IMR-90 (cell line): ENCODE measurements around the gene NT5DC2. TPM values are rescaled to one million over a fixed set of nuclear protein-coding genes. Genes with fewer than 3 reads are reported as not detected.

Experiments used
- ATAC-seq: fragments of 200-7000 bp; cut with Tn5 transposase; 2 replicates; pipeline ENCODE4 v1.9.1; 2020; ENCODE audit warnings: low read depth, mild to moderate bottlenecking, moderate library complexity
- BruUV-seq: library from RNA; stranded (reverse); fragments of 400-500 nt; replicated peaks from 2 replicates; lab custom pipeline; 2021; lab: Mats Ljungman, UMichigan
- CTCF ChIA-PET: fragments of 300-600 bp; formaldehyde crosslinking; extraction: SDS; loops from one replicate; lab custom pipeline; 2021; ENCODE audit warnings: antibody characterized with exemption; lab: Yijun Ruan, JAX
- POLR2A ChIA-PET: fragments of 300-600 bp; sonication (Branson Sonifier 250); formaldehyde crosslinking; loops from one replicate; lab custom pipeline; 2022; ENCODE audit warnings: antibody characterized with exemption; ENCODE audit not compliant: unreplicated experiment; lab: Charles Lee
- DNase-seq: peaks from one replicate; pipeline ENCODE4 v3.0.0; 2013
- H2AFZ ChIP-seq: replicated peaks from 2 replicates; pipeline ENCODE3; 2013; ENCODE audit warnings: low read length, mild to moderate bottlenecking; ENCODE audit not compliant: poor library complexity
- H2AK5ac ChIP-seq: 2 replicates; pipeline ENCODE4 v1.6.1; 2013; ENCODE audit warnings: low read depth, low read length, inconsistent platforms
- H2AK9ac ChIP-seq: replicated peaks from 2 replicates; pipeline ENCODE3; 2013; ENCODE audit warnings: mild to moderate bottlenecking, low read depth, low read length, moderate library complexity; ENCODE audit not compliant: poor library complexity
- H2BK120ac ChIP-seq: 2 replicates; pipeline ENCODE4 v1.6.1; 2013; ENCODE audit warnings: low read depth, low read length, inconsistent platforms
- H2BK15ac ChIP-seq: 3 replicates; pipeline ENCODE4 v1.6.1; 2013; ENCODE audit warnings: low read depth, low read length, inconsistent platforms
- H2BK20ac ChIP-seq: 2 replicates; pipeline ENCODE4 v1.6.1; 2013; ENCODE audit warnings: low read depth, mild to moderate bottlenecking, inconsistent platforms, low read length, moderate library complexity
- H2BK5ac ChIP-seq: 2 replicates; pipeline ENCODE4 v1.6.1; 2013; ENCODE audit warnings: mild to moderate bottlenecking, low read depth, low read length, inconsistent platforms; ENCODE audit not compliant: poor library complexity, severe bottlenecking
- H3K14ac ChIP-seq: replicated peaks from 2 replicates; pipeline ENCODE4 v1.6.1; 2013; ENCODE audit warnings: low read depth, low read length, inconsistent platforms
- H3K18ac ChIP-seq: 2 replicates; pipeline ENCODE4 v1.6.1; 2013; ENCODE audit warnings: low read depth, low read length, control low read depth
- H3K23ac ChIP-seq: 2 replicates; pipeline ENCODE4 v1.6.1; 2013; ENCODE audit warnings: low read depth, low read length, inconsistent platforms
- H3K27ac ChIP-seq: 2 replicates; pipeline ENCODE4 v1.5.1; 2013; ENCODE audit warnings: mild to moderate bottlenecking, control low read depth, low read length; ENCODE audit not compliant: insufficient read depth
- H3K27me3 ChIP-seq: 2 replicates; pipeline ENCODE4 v1.6.1; 2013; ENCODE audit warnings: low read length; ENCODE audit not compliant: control insufficient read depth, insufficient read depth
- H3K36me3 ChIP-seq: 2 replicates; pipeline ENCODE4 v1.6.1; 2013; ENCODE audit warnings: low read length, mixed read lengths; ENCODE audit not compliant: control insufficient read depth, insufficient read depth
- H3K4ac ChIP-seq: 2 replicates; pipeline ENCODE4 v1.6.1; 2013; ENCODE audit warnings: low read depth, low read length, inconsistent platforms
- H3K4me1 ChIP-seq: 2 replicates; pipeline ENCODE4 v1.6.1; 2013; ENCODE audit warnings: low read length, mixed read lengths; ENCODE audit not compliant: control insufficient read depth, insufficient read depth
- H3K4me2 ChIP-seq: 2 replicates; pipeline ENCODE4 v1.6.1; 2013; ENCODE audit warnings: low read depth, mild to moderate bottlenecking, control low read depth, low read length, moderate library complexity
- H3K4me3 ChIP-seq: 2 replicates; pipeline ENCODE4 v1.5.1; 2013; ENCODE audit warnings: low read depth, mild to moderate bottlenecking, control low read depth, low read length, moderate library complexity; ENCODE audit not compliant: insufficient read depth
- H3K56ac ChIP-seq: 2 replicates; pipeline ENCODE4 v1.6.1; 2013; ENCODE audit warnings: low read length, inconsistent platforms; ENCODE audit not compliant: insufficient read depth; ENCODE audit errors: extremely low read depth
- H3K79me1 ChIP-seq, 2 experiments: 2 replicates each; pipeline ENCODE4 v1.6.1; 2013; ENCODE audit warnings: low read length in 2 of 2, inconsistent platforms in 1 of 2, low read depth in 1 of 2
- H3K9ac ChIP-seq: 2 replicates; pipeline ENCODE4 v1.6.1; 2013; ENCODE audit warnings: low read depth, low read length, control low read depth
- H3K9me1 ChIP-seq: 2 replicates; pipeline ENCODE4 v1.6.1; 2013; ENCODE audit warnings: low read length, inconsistent platforms; ENCODE audit not compliant: insufficient read depth
- H3K9me3 ChIP-seq: 2 replicates; pipeline ENCODE4 v1.6.1; 2013; ENCODE audit warnings: low read length; ENCODE audit not compliant: control insufficient read depth, insufficient read depth
- H4K20me1 ChIP-seq: 2 replicates; pipeline ENCODE4 v1.6.1; 2013; ENCODE audit warnings: low read length, inconsistent platforms; ENCODE audit not compliant: insufficient read depth
- H4K5ac ChIP-seq: 2 replicates; pipeline ENCODE4 v1.6.1; 2013; ENCODE audit warnings: mild to moderate bottlenecking, low read depth, low read length, control low read depth
- H4K8ac ChIP-seq, 2 experiments: 2 replicates each; pipeline ENCODE4 v1.6.1; 2013; ENCODE audit warnings: low read depth in 2 of 2, low read length in 2 of 2, control low read depth in 1 of 2, inconsistent platforms in 1 of 2
- H4K91ac ChIP-seq: 2 replicates; pipeline ENCODE4 v1.6.1; 2013; ENCODE audit warnings: low read depth, low read length, inconsistent platforms; ENCODE audit not compliant: insufficient read depth
- BHLHE40 ChIP-seq: fragments of 150-350 bp; IDR thresholded peaks from 2 replicates; pipeline ENCODE4 v1.6.1; 2016; ENCODE audit warnings: mild to moderate bottlenecking, low read depth, low read length
- CHD1 ChIP-seq: IDR thresholded peaks from 2 replicates; pipeline ENCODE4 v1.6.1; 2012; ENCODE audit warnings: low read depth, low read length, improper control_type of control experiment
- FOS ChIP-seq: fragments of 150-350 bp; IDR thresholded peaks from 2 replicates; pipeline ENCODE4 v1.6.1; 2016; ENCODE audit warnings: low read depth, low read length
- MAFK ChIP-seq: IDR thresholded peaks from 2 replicates; pipeline ENCODE4 v1.6.1; 2012; ENCODE audit warnings: low read depth, low read length, improper control_type of control experiment
- MAZ ChIP-seq: IDR thresholded peaks from 2 replicates; pipeline ENCODE4 v1.6.1; 2012; ENCODE audit warnings: low read depth, mild to moderate bottlenecking, low read length, improper control_type of control experiment, moderate library complexity, borderline replicate concordance
- NFE2L2 ChIP-seq: fragments of 150-350 bp; IDR thresholded peaks from 2 replicates; pipeline ENCODE4 v1.6.1; 2016; ENCODE audit warnings: low read depth, mild to moderate bottlenecking, low read length
- RAD21 ChIP-seq: IDR thresholded peaks from 2 replicates; pipeline ENCODE4 v1.6.1; 2012; ENCODE audit warnings: low read length, improper control_type of control experiment
- RCOR1 ChIP-seq: IDR thresholded peaks from 2 replicates; pipeline ENCODE4 v1.6.1; 2012; ENCODE audit warnings: mild to moderate bottlenecking, low read length, improper control_type of control experiment; ENCODE audit not compliant: insufficient replicate concordance
- RFX5 ChIP-seq: IDR thresholded peaks from 2 replicates; pipeline ENCODE4 v1.8.0; 2012; ENCODE audit warnings: low read depth, mild to moderate bottlenecking, low read length, moderate library complexity
- SMC3 ChIP-seq: fragments of 150-350 bp; IDR thresholded peaks from 2 replicates; pipeline ENCODE4 v1.6.1; 2016; ENCODE audit warnings: low read depth, mild to moderate bottlenecking, antibody characterized with exemption, low read length, moderate library complexity
- WGBS, 2 experiments: methylation state at CpG; one replicate each; pipeline versions ENCODE4 v1.1.5 to v1.1.7; 2013; ENCODE audit warnings: missing lambda C conversion rate in 2 of 2; ENCODE audit not compliant: insufficient read length in 1 of 2; ENCODE audit errors: extremely low coverage in 2 of 2; 5-methylcytosine and 5-hydroxymethylcytosine counted together
- dilution Hi-C: fragments of 300-500 bp; cut with HindIII; formaldehyde crosslinking; loops from one replicate; pipeline ENCODE4 v1.14.3; 2018; ENCODE audit warnings: low sequenced_read_pairs; ENCODE audit not compliant: unreplicated experiment
- in situ Hi-C: fragments of 300-500 bp; cut with MboI; formaldehyde crosslinking; loops from 3 replicates; pipeline ENCODE4 v1.14.3; 2019; ENCODE audit warnings: low sequenced_read_pairs, inconsistent platforms, mixed read lengths
- intact Hi-C: fragments of 100-400 bp; cut with micrococcal nuclease; formaldehyde crosslinking; loops from 2 replicates; pipeline ENCODE4 v1.10.0; 2022
- polyA plus RNA-seq, 3 experiments: library from polyadenylated mRNA; depleted of rRNA; stranded (reverse); fragments of >200 nt; gene quantifications; 2 replicates each; pipeline ENCODE4 v1.2.3, GENCODE V29; 2012; ENCODE audit warnings: low replicate concordance in 1 of 3
- total RNA-seq: library from RNA; depleted of rRNA; stranded (reverse); fragments of >200 nt; gene quantifications from 2 replicates; pipeline ENCODE4 v1.2.3, GENCODE V29; 2012
- TF ChIP-seq, protein P1 (sequence below): fragments of 150-350 bp; IDR thresholded peaks from 2 replicates; pipeline ENCODE4 v1.6.1; 2017; ENCODE audit warnings: mild to moderate bottlenecking, antibody characterized with exemption, low read length, low read depth
- TF ChIP-seq, protein P2 (sequence below): fragments of 150-350 bp; IDR thresholded peaks from 2 replicates; pipeline ENCODE4 v1.6.1; 2016; ENCODE audit warnings: low read depth, mild to moderate bottlenecking, low read length, moderate library complexity, borderline replicate concordance

NT5DC2 gene
- total and polyA plus RNA-seq, 2 of the 4 experiments (the other 2 are of a cell fraction): 161 to 200 TPM

DNA sequence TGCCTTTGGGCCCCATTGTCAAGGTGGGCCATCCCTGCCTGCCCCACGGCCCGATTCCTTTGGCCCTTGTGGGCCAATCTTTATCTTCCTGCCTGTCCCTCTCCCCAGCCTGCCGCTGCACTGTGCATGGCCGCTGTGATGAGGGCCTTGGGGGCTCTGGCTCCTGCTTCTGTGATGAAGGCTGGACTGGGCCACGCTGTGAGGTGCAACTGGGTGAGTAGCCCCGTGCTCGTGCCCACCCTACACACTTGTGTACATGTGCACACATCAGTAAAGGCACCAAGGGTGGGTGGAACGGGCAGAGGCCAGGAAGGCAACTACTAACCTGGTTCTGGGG, 12.2 kb downstream of the NT5DC2 start (continued):
- TF ChIP-seq RCOR1 (no peak), RAD21 (no peak), RFX5 (no peak)

DNA sequence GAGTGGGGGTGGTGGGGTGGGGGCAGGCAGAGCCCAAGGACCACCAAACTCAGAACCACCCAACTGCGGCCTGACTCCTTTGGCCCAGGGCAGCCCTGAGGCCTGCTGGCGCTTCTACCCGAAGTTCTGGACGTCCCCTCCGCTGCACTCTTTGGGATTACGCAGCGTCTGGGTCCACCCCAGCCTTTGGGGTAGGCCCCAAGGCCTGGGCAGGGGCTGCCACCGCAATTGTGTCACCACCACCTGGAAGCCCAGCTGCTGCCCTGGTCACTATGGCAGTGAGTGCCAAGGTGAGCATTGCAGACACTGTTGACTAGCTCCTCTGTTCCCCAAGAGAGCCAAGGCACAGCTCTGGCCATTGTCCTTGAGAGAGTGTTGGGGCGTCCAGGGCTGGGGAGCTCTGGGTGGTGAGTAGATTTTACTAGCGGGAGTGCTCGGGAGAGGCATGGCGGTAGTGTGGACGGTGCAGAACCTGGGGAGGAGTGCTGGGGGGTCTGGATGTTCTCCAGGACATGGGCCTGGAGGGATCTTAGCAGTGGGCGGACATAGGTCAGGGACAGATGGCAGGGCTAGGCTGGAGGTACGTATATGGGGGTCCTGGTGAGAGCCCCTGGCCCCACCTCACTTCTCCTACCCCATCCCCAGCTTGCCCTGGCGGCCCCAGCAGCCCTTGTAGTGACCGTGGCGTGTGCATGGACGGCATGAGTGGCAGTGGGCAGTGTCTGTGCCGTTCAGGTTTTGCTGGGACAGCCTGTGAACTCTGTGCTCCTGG, 12.8 kb downstream of the NT5DC2 start:
- H3K56ac ChIP-seq: no peak overlapping the region
- BruUV-seq: no TSS peak
- peaks cover 27% of the 10 kb centered on the region for H3K36me3 ChIP-seq
- in situ Hi-C loops: no loop called here
- H2AFZ ChIP-seq: no peak overlapping the region
- intact Hi-C loops: no loop called here
- no peak overlapping the region for H2AK5ac ChIP-seq
- H4K91ac ChIP-seq: no peak overlapping the region
- no peak overlapping the region for H4K5ac ChIP-seq
- no peak for DNase-seq
- no peak overlapping the region for H3K14ac ChIP-seq
- H3K9ac ChIP-seq: no peak overlapping the region
- 0 out of 4 replicates have a peak, but pooled peaks cover 0 to 8% of the 10 kb centered on the region in 2 experiments for H3K79me1 ChIP-seq
- H3K9me1 ChIP-seq: peaks cover 11% of the 10 kb centered on the region; the same call in 1 of the 2 replicates
- ATAC-seq: no peak
- no peak overlapping the region for H3K4ac ChIP-seq
- H3K9me3 ChIP-seq: no peaks in the 10 kb centered on the region
- H4K8ac ChIP-seq: no peak overlapping the region
- H3K18ac ChIP-seq: no peak overlapping the region
- H3K4me3 ChIP-seq: no peak overlapping the region
- CTCF ChIA-PET: no interaction called here
- dilution Hi-C loops: no loop called here
- H3K4me1 ChIP-seq: peaks cover 1% of the 10 kb centered on the region; the same call in 1 of the 2 replicates
- H3K23ac ChIP-seq: no peak overlapping the region
- WGBS, 2 experiments: 94% methylated on average over 8 of the region's 20 CpGs; no CpG with 5 or more reads in 1 of the 2 experiments
- POLR2A ChIA-PET: no interaction called here
- H2BK15ac ChIP-seq: no peak overlapping the region
- H3K27me3 ChIP-seq: peaks cover 2% of the 10 kb centered on the region; the same call in 1 of the 2 replicates
- H2BK120ac ChIP-seq: no peak overlapping the region
- peaks cover 4% of the 10 kb centered on the region; the same call in 1 of the 2 replicates for H4K20me1 ChIP-seq
- no peak for TF ChIP-seq CHD1
- TF ChIP-seq, protein P1, sequence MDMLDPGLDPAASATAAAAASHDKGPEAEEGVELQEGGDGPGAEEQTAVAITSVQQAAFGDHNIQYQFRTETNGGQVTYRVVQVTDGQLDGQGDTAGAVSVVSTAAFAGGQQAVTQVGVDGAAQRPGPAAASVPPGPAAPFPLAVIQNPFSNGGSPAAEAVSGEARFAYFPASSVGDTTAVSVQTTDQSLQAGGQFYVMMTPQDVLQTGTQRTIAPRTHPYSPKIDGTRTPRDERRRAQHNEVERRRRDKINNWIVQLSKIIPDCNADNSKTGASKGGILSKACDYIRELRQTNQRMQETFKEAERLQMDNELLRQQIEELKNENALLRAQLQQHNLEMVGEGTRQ: no peak
- no peak for TF ChIP-seq SMC3
- no peak for TF ChIP-seq NFE2L2
- no peak for TF ChIP-seq MAFK
- TF ChIP-seq MAZ: no peak
- TF ChIP-seq FOS: no peak
- TF ChIP-seq RFX5: no peak
- TF ChIP-seq, protein P2, sequence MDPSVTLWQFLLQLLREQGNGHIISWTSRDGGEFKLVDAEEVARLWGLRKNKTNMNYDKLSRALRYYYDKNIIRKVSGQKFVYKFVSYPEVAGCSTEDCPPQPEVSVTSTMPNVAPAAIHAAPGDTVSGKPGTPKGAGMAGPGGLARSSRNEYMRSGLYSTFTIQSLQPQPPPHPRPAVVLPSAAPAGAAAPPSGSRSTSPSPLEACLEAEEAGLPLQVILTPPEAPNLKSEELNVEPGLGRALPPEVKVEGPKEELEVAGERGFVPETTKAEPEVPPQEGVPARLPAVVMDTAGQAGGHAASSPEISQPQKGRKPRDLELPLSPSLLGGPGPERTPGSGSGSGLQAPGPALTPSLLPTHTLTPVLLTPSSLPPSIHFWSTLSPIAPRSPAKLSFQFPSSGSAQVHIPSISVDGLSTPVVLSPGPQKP: no peak
- TF ChIP-seq BHLHE40: no peak
- H2BK20ac ChIP-seq: no peak overlapping the region
- no peak overlapping the region for H3K27ac ChIP-seq
- H2BK5ac ChIP-seq: no peak overlapping the region
- H2AK9ac ChIP-seq: no peak overlapping the region
- no peak overlapping the region for H3K4me2 ChIP-seq
